ENCODE measurements around the gene WBP1L.
"Not testable (repeated sequence)": the region's sequence is repeated elsewhere in the genome, so short reads cannot be mapped to it uniquely, and the experiment has no call there.

The WBP1L gene

DNA sequence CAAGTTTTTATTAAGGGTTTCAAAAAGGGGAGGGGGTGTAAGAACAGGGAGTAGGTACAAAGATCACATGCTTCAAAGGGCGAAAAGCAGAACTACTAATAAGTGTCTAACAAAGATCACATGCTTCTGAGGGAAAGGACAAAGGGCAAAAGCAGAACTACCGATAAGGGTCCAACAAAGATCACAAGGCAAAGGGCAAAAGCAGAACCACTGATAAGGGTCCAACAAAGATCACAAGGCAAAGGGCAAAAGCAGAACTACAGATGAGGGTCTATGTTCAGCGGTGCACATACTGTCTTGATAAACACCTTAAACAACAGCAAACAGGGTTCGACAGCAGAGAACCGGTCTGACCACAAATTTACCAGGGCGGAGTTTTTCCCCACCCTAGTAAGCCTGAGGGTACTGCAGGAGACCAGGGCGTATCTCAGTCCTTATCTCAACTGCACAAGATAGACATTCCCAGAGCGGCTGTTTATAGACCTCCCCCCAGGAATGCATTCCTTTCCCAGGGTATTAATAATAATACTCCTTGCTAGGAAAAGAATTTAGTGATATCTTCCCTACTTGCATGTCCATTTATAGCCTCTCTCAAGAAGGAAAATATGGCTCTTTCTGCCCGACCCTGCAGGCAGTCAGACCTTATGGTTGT is 94.7 kb downstream of the WBP1L start:
- not testable (repeated sequence) for DNase-seq (ENCODE audit: low read depth)

- no peak for DNase-seq (ENCODE audit: low read depth)
These were observed 98.1 kb downstream of the WBP1L start for GRCh38 chr10:102841827-102842345.

GRCh38 chr10:102843139-102843538 is 99.4 kb downstream of the WBP1L start:
- DNase-seq (ENCODE audit: low read depth): not testable (repeated sequence)

- not testable (repeated sequence) for DNase-seq (ENCODE audit: low read depth)
These were observed 100.5 kb downstream of the WBP1L start for GRCh38 chr10:102844190-102844776.

GRCh38 chr10:102845352-102845902 is 101.7 kb downstream of the WBP1L start:
- DNase-seq (ENCODE audit: low read depth): no peak

DNA sequence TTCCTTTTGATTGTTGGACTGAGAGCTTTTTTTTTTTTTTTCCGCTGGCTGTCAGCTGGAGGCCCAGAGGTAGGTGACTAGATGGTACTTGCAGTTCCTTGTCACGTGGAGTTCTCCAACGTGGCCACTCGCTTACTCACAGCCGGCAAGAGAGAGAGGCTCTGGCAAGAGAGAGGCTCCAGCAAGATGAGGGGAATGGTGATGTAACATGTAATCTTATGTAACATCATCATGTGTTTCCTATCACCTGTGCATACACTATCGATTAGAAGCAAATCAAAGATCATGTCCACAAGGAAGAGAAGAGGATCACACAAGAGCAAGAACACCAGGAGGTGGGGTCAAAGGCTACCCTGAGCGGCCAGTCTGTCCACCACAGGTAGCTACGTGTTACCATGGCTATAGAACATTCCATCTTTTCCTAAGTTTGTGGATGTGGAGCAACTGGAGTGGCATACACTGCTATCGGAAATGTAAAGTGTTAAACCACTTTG is 106.3 kb downstream of the WBP1L start:
- DNase-seq (ENCODE audit: low read depth): no peak

- DNase-seq (ENCODE audit: low read depth): not testable (repeated sequence)
These were observed 109.5 kb downstream of the WBP1L start for GRCh38 chr10:102853237-102853636.

- not testable (repeated sequence) for DNase-seq (ENCODE audit: low read depth)
These were observed 112.1 kb downstream of the WBP1L start for GRCh38 chr10:102855731-102856436.

GRCh38 chr10:102856758-102857424 is 113.1 kb downstream of the WBP1L start:
- no peak for DNase-seq (ENCODE audit: low read depth)

GRCh38 chr10:102859911-102860310 is 116.2 kb downstream of the WBP1L start:
- no peak for DNase-seq (ENCODE audit: low read depth)

DNA sequence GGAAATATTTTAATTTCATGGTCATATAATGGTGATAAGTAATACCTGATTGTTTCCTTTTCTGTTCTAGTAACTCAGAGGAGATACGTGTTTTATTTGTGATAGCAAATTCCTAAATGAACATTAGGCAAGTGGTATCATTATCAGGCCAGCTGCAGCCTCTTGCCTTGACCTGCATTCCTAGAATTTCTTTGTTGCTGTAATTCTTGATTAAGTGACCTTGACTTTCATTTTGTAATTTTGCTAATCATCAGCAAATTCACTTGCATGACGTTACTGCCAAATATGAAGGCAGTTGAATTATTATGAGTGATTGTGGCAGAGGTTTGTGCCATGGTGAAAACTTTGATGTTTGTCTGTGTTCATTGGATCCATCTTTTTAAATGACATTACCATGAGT is 119.9 kb downstream of the WBP1L start:
- DNase-seq (ENCODE audit: low read depth): no peak

DNA sequence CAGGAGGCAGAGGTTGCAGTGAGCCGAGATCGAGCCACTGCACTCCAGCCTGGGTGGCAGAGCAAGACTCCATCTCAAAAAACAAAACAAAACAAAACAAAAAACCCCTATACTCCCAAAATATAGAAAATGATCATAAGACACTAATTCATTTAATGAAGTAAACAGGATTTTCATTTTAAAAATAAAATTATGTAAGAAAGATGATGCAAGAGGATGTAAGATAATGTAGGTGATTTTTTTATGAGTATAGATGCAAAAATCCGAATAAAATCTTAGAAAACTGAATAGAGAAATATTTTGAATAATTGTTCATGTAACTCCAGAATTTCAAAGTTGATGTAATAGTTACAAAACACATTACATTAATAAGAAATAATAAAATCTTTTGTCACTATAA is 121.9 kb downstream of the WBP1L start:
- no peak for DNase-seq (ENCODE audit: low read depth)
